Esophagus squamous epithelium (tissue), 5 donors: ENCODE data around the gene TCAP. TPM values are rescaled to one million over a fixed set of nuclear protein-coding genes. Genes with fewer than 3 reads are reported as not detected.

ENCODE experiments used
- DNase-seq: peaks from one replicate; lab custom pipeline; 2025; lab: John Stamatoyannopoulos, UW
- H3K27ac ChIP-seq, 4 donors: fragments of 200-600 bp; sonication (generic); one replicate each; pipeline ENCODE4 v1.5.1; 2016 to 2019; ENCODE audit warnings: mild to moderate bottlenecking in 1 of 4
- H3K27me3 ChIP-seq, 4 donors: fragments of 200-600 bp; sonication (generic); 1 replicate in 3 of 4; 2 replicates in 1 of 4; pipeline versions ENCODE4 v1.5.1 to v1.6.0; 2017 to 2021; ENCODE audit warnings: antibody characterized with exemption in 1 of 4
- H3K36me3 ChIP-seq, 3 donors: fragments of 200-600 bp; sonication (generic); one replicate each; pipeline ENCODE4 v1.5.1; 2016 to 2019
- H3K4me1 ChIP-seq, 3 donors: fragments of 200-600 bp; sonication (generic); one replicate each; pipeline ENCODE4 v1.5.1; 2017 to 2019
- H3K4me3 ChIP-seq, 4 donors: fragments of 200-600 bp; sonication (generic); 1 replicate in 3 of 4; 2 replicates in 1 of 4; pipeline ENCODE4 v1.5.1; 2016 to 2019; ENCODE audit warnings: mild to moderate bottlenecking in 2 of 4, moderate library complexity in 1 of 4
- H3K9me3 ChIP-seq, 3 donors: fragments of 200-600 bp; sonication (generic); one replicate each; pipeline ENCODE4 v1.5.1; 2016 to 2019
- POLR2A ChIP-seq, 4 donors: fragments of 450-650 bp; IDR thresholded peaks; one replicate each; pipeline ENCODE4 v1.6.1; 2017; ENCODE audit warnings: antibody characterized with exemption in 4 of 4, mild to moderate bottlenecking in 4 of 4, moderate library complexity in 3 of 4
- WGBS, 2 donors: methylation state at CpG; one replicate each; pipeline ENCODE4 v1.1.5; 2018; 5-methylcytosine and 5-hydroxymethylcytosine counted together
- intact Hi-C: fragments of 100-400 bp; cut with DNase I; formaldehyde crosslinking; loops from one replicate; pipeline ENCODE4 v1.15.0; 2022
- total RNA-seq, 4 donors: library from RNA; depleted of rRNA; stranded (reverse); fragments of >200 nt; gene quantifications; one replicate each; pipeline ENCODE4 v1.1.0, GENCODE V29; 2016
- TF ChIP-seq, protein P1 (sequence below), 6 experiments: fragments of 450-650 bp in 4 of 6; fragments of 200-600 bp in 2 of 6; sonication (generic) in 2 of 6; IDR thresholded peaks; one replicate each; pipeline ENCODE4 v1.5.1; 2016 to 2019; ENCODE audit warnings: antibody characterized with exemption in 6 of 6, mild to moderate bottlenecking in 4 of 6, moderate library complexity in 4 of 6
- donor health status: DM: yes; HTN: yes; CAD: no.

The TCAP gene
- total RNA-seq, 4 donors from 2014 or later: 0.11 to 0.57 (median 0.29) TPM

GRCh38 chr17:39688475-39688835 is 23.3 kb downstream of the TCAP start:
- no peak for TF ChIP-seq POLR2A (IDR thresholded peaks at IDR 0.05)
- TF ChIP-seq, protein P1, sequence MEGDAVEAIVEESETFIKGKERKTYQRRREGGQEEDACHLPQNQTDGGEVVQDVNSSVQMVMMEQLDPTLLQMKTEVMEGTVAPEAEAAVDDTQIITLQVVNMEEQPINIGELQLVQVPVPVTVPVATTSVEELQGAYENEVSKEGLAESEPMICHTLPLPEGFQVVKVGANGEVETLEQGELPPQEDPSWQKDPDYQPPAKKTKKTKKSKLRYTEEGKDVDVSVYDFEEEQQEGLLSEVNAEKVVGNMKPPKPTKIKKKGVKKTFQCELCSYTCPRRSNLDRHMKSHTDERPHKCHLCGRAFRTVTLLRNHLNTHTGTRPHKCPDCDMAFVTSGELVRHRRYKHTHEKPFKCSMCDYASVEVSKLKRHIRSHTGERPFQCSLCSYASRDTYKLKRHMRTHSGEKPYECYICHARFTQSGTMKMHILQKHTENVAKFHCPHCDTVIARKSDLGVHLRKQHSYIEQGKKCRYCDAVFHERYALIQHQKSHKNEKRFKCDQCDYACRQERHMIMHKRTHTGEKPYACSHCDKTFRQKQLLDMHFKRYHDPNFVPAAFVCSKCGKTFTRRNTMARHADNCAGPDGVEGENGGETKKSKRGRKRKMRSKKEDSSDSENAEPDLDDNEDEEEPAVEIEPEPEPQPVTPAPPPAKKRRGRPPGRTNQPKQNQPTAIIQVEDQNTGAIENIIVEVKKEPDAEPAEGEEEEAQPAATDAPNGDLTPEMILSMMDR (IDR thresholded peaks at IDR 0.05): no peak
- H3K27ac ChIP-seq: peak overlapping the region; percentile 86 to 96 (median 93)
- H3K4me3 ChIP-seq: peak overlapping the region; percentile 58 to 86 (median 78)
- no peaks in the 10 kb centered on the region for H3K27me3 ChIP-seq
- peaks cover 10 to 43% (median 13%) of the 10 kb centered on the region in 3 donors for H3K4me1 ChIP-seq
- no peaks in the 10 kb centered on the region for H3K9me3 ChIP-seq
- no peak for DNase-seq
- intact Hi-C loops: no loop called here
- H3K36me3 ChIP-seq: peaks cover 0 to 24% (median 2%) of the 10 kb centered on the region in 3 donors
- WGBS, 2 donors: 20 to 29% methylated on average over 6 of the region's 6 CpGs

DNA sequence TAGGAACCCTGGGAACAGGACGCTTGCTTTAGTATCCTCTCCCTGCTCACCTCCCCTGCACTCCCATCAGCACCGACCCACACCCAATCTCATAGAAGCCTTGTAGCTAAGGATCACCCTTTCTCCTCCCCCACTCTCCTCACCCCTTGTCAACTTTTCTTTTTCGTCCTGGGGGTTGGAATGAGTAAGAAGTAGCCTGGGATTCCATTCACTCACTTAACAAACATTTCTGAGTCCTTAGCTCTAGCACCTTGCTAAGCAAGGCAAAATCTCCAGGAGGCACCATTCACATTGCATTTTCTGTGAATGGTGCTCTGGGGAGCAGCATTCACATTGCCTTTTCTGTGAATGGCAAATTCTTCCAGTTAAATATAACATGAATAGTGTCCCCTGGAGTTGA is 23.8 kb downstream of the TCAP start:
- no peaks in the 10 kb centered on the region for H3K27me3 ChIP-seq
- H3K4me1 ChIP-seq: peaks cover 10 to 43% (median 13%) of the 10 kb centered on the region in 3 donors
- WGBS, 2 donors: 35 to 47% methylated on average over 3 of the region's 3 CpGs
- no peak for TF ChIP-seq POLR2A (IDR thresholded peaks at IDR 0.05)
- TF ChIP-seq, protein P1 (IDR thresholded peaks at IDR 0.05): no peak
- intact Hi-C loops: no loop called here
- H3K36me3 ChIP-seq: peaks cover 0 to 19% (median 0%) of the 10 kb centered on the region in 3 donors
- DNase-seq: no peak
- no peaks in the 10 kb centered on the region for H3K9me3 ChIP-seq
- peak overlapping the region in 2 of 4 donors; percentile 78 to 86 for H3K4me3 ChIP-seq
- H3K27ac ChIP-seq: peak overlapping the region in 2 of 4 donors; percentile 93

DNA sequence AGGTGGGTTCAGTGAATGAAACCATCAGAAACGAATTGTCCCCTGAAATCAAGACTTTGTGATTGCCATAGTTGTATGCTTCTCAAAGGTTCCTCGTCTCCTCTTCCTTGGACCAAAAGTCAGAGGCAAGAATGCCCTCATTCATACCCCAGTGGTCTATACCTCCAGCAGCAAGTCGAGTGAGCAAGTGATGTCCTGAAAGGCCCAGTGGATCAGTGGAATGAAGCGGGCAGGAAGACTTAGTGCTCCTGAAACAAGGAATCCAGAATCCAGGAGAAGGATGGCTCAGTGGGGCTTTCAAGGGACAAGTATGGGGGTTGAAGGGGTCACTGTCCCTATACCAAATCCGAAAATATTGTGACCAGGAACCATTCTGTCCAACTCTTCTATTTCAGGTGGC is 29.4 kb downstream of the TCAP start:
- no peak for DNase-seq
- Histone ChIP-seq H3K36me3 (no peaks in the 10 kb centered on the region), H3K4me1 (peaks cover 5 to 13% (median 5%) of the 10 kb centered on the region in 3 donors), H3K9me3 (no peaks in the 10 kb centered on the region), H3K27me3 (peaks cover 0 to 2% (median 0%) of the 10 kb centered on the region in 4 donors), H3K4me3 (no peak overlapping the region), H3K27ac (no peak overlapping the region)
- TF ChIP-seq, protein P1 (IDR thresholded peaks at IDR 0.05): no peak
- TF ChIP-seq POLR2A (IDR thresholded peaks at IDR 0.05): no peak
- 76 to 77% methylated on average over 5 of the region's 5 CpGs for WGBS, 2 donors
- intact Hi-C loops: no loop called here

GRCh38 chr17:39695089-39695474 is 29.9 kb downstream of the TCAP start:
- intact Hi-C loops: no loop called here
- Histone ChIP-seq H3K9me3 (no peaks in the 10 kb centered on the region), H3K27ac (no peak overlapping the region), H3K4me1 (peaks cover 5 to 14% (median 7%) of the 10 kb centered on the region in 3 donors), H3K4me3 (no peak overlapping the region), H3K36me3 (no peaks in the 10 kb centered on the region), H3K27me3 (peaks cover 0 to 7% (median 0%) of the 10 kb centered on the region in 4 donors)
- no peak for DNase-seq
- TF ChIP-seq POLR2A (IDR thresholded peaks at IDR 0.05): no peak
- TF ChIP-seq, protein P1 (IDR thresholded peaks at IDR 0.05): no peak
- 96 to 100% methylated on average over 2 of the region's 2 CpGs for whole genome bisulfite sequencing, 2 donors

- Histone ChIP-seq H3K4me3 (no peak overlapping the region), H3K36me3 (no peaks in the 10 kb centered on the region), H3K27me3 (peaks cover 0 to 21% (median 0%) of the 10 kb centered on the region in 4 donors), H3K4me1 (peaks cover 11 to 26% (median 14%) of the 10 kb centered on the region in 3 donors), H3K9me3 (no peaks in the 10 kb centered on the region), H3K27ac (no peak overlapping the region)
- intact Hi-C loops: no loop called here
- no peak for TF ChIP-seq POLR2A (IDR thresholded peaks at IDR 0.05)
- TF ChIP-seq, protein P1 (IDR thresholded peaks at IDR 0.05): no peak
- WGBS, 2 donors: 75 to 86% methylated on average over 3 to 6 of the region's 6 CpGs
- DNase-seq: no peak
These were observed 31.6 kb downstream of the TCAP start for GRCh38 chr17:39696731-39697130.
